Esophagus squamous epithelium (tissue), 5 donors: ENCODE data around the gene SETD2. TPM values are rescaled to one million over a fixed set of nuclear protein-coding genes. Genes with fewer than 3 reads are reported as not detected.
"Not testable (repeated sequence)": the region's sequence is repeated elsewhere in the genome, so short reads cannot be mapped to it uniquely, and the experiment has no call there.

ENCODE experiments used
- DNase-seq: peaks from one replicate; lab custom pipeline; 2025; lab: John Stamatoyannopoulos, UW
- H3K27ac ChIP-seq, 4 donors: fragments of 200-600 bp; sonication (generic); one replicate each; pipeline ENCODE4 v1.5.1; 2016 to 2019; ENCODE audit warnings: mild to moderate bottlenecking in 1 of 4
- H3K27me3 ChIP-seq, 4 donors: fragments of 200-600 bp; sonication (generic); 1 replicate in 3 of 4; 2 replicates in 1 of 4; pipeline versions ENCODE4 v1.5.1 to v1.6.0; 2017 to 2021; ENCODE audit warnings: antibody characterized with exemption in 1 of 4
- H3K36me3 ChIP-seq, 3 donors: fragments of 200-600 bp; sonication (generic); one replicate each; pipeline ENCODE4 v1.5.1; 2016 to 2019
- H3K4me1 ChIP-seq, 3 donors: fragments of 200-600 bp; sonication (generic); one replicate each; pipeline ENCODE4 v1.5.1; 2017 to 2019
- H3K4me3 ChIP-seq, 4 donors: fragments of 200-600 bp; sonication (generic); 1 replicate in 3 of 4; 2 replicates in 1 of 4; pipeline ENCODE4 v1.5.1; 2016 to 2019; ENCODE audit warnings: mild to moderate bottlenecking in 2 of 4, moderate library complexity in 1 of 4
- H3K9me3 ChIP-seq, 3 donors: fragments of 200-600 bp; sonication (generic); one replicate each; pipeline ENCODE4 v1.5.1; 2016 to 2019
- POLR2A ChIP-seq, 4 donors: fragments of 450-650 bp; IDR thresholded peaks; one replicate each; pipeline ENCODE4 v1.6.1; 2017; ENCODE audit warnings: antibody characterized with exemption in 4 of 4, mild to moderate bottlenecking in 4 of 4, moderate library complexity in 3 of 4
- WGBS, 2 donors: methylation state at CpG; one replicate each; pipeline ENCODE4 v1.1.5; 2018; 5-methylcytosine and 5-hydroxymethylcytosine counted together
- intact Hi-C: fragments of 100-400 bp; cut with DNase I; formaldehyde crosslinking; loops from one replicate; pipeline ENCODE4 v1.15.0; 2022
- total RNA-seq, 4 donors: library from RNA; depleted of rRNA; stranded (reverse); fragments of >200 nt; gene quantifications; one replicate each; pipeline ENCODE4 v1.1.0, GENCODE V29; 2016
- TF ChIP-seq, protein P1 (sequence below), 6 experiments: fragments of 450-650 bp in 4 of 6; fragments of 200-600 bp in 2 of 6; sonication (generic) in 2 of 6; IDR thresholded peaks; one replicate each; pipeline ENCODE4 v1.5.1; 2016 to 2019; ENCODE audit warnings: antibody characterized with exemption in 6 of 6, mild to moderate bottlenecking in 4 of 6, moderate library complexity in 4 of 6
- donor health status: DM: yes; HTN: yes; CAD: no.

The SETD2 gene
- total RNA-seq, 4 donors from 2014 or later, result 24.3 to 59.5 (median 30.1) TPM

DNA sequence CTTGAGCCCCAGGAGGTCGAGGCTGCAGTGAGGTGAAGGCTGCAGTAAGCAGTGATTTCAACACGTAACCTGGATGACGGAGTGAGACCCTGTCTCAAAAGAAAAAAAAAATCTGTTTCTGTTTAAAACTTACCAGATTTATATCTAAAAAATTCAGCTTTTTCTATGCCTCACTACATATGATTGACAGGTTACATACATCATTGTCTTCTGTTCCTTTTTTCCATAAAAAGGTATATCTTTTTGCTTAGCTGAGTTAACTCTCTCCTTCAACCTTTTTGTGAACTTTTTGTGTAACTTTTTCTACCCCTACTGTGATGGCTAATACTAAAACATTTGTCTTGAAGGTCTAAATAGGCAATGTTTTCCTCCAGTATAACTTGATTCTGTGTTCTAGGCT, 38.6 kb upstream of the SETD2 start:
- TF ChIP-seq, protein P1, sequence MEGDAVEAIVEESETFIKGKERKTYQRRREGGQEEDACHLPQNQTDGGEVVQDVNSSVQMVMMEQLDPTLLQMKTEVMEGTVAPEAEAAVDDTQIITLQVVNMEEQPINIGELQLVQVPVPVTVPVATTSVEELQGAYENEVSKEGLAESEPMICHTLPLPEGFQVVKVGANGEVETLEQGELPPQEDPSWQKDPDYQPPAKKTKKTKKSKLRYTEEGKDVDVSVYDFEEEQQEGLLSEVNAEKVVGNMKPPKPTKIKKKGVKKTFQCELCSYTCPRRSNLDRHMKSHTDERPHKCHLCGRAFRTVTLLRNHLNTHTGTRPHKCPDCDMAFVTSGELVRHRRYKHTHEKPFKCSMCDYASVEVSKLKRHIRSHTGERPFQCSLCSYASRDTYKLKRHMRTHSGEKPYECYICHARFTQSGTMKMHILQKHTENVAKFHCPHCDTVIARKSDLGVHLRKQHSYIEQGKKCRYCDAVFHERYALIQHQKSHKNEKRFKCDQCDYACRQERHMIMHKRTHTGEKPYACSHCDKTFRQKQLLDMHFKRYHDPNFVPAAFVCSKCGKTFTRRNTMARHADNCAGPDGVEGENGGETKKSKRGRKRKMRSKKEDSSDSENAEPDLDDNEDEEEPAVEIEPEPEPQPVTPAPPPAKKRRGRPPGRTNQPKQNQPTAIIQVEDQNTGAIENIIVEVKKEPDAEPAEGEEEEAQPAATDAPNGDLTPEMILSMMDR (IDR thresholded peaks at IDR 0.05), result no peak
- TF ChIP-seq POLR2A (IDR thresholded peaks at IDR 0.05), result no peak
- DNase-seq, result no peak
- intact Hi-C loops, result no loop called here
- H3K27me3 ChIP-seq, result no peaks in the 10 kb centered on the region
- H3K9me3 ChIP-seq, result no peaks in the 10 kb centered on the region
- H3K4me1 ChIP-seq, result no peaks in the 10 kb centered on the region
- H3K36me3 ChIP-seq, result no peaks in the 10 kb centered on the region
- 91 to 93% methylated on average over 3 of the region's 3 CpGs for WGBS, 2 donors
- H3K27ac ChIP-seq, result no peak overlapping the region
- no peak overlapping the region for H3K4me3 ChIP-seq

GRCh38 chr3:47197287-47197686, 33.4 kb upstream of the SETD2 start:
- Histone ChIP-seq H3K4me1 (no peaks in the 10 kb centered on the region), H3K36me3 (no peaks in the 10 kb centered on the region), H3K27me3 (no peaks in the 10 kb centered on the region), H3K9me3 (no peaks in the 10 kb centered on the region), H3K27ac (no peak overlapping the region), H3K4me3 (no peak overlapping the region)
- 59 to 79% methylated on average over 3 of the region's 3 CpGs for WGBS, 2 donors
- intact Hi-C loops, result no loop called here
- no peak for DNase-seq
- TF ChIP-seq POLR2A (IDR thresholded peaks at IDR 0.05), result no peak
- TF ChIP-seq, protein P1 (IDR thresholded peaks at IDR 0.05), result no peak

- 84 to 93% methylated on average over 2 of the region's 2 CpGs for WGBS, 2 donors
Observed at GRCh38 chr3:47194994-47195393, 31.1 kb upstream of the SETD2 start.

DNA sequence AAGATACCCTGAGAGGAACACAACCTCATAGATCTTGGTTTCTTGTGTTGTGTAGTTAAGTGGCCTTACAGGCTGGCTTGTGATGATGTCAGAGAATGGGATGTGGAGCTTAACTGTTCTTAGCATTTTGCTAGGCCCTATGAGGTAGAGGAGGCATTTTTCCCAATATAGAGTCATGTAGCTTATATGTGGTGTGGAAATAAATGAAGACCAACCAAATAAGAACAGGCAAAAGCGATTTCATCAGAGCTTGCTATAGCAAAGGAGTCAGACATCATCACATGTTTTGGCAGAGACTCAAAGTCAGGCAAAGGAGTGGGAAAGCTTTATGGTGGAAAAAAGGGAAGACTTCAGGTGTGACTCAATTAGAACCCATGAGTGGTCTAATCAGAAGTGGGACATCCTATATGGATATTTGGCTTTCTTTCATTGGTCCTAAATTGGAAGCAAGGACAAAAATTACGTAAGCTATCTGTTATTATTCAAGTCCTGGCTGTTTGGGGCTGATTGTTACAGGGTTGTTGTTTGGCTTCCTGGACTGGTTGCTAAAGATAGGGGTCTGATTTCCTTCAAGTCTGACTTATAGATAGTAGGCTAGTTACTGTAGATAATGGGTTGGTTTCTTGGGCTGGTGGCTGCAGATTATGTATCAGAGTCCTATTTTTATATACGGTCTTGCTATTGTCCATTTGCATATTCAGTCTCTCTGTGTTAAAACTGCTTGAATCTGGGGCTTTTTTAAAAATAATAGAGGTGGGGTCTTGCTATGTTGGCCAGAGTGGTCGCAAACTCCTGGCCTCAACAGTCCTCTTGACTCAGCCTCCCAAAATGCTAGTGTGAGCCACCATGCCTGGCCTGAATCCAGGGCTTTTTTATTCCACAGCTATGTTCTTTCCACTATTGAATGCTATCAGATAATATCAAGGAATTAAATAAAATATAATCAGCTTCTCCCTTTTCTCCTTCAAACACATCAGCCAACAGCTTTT, 30.3 kb upstream of the SETD2 start:
- Histone ChIP-seq H3K4me3 (no peak overlapping the region), H3K4me1 (no peaks in the 10 kb centered on the region), H3K36me3 (no peaks in the 10 kb centered on the region), H3K27ac (no peak overlapping the region), H3K27me3 (no peaks in the 10 kb centered on the region), H3K9me3 (no peaks in the 10 kb centered on the region)
- 79 to 97% methylated on average over 4 of the region's 4 CpGs for WGBS, 2 donors
- no peak for DNase-seq
- intact Hi-C loops, result no loop called here
- no peak for TF ChIP-seq POLR2A (IDR thresholded peaks at IDR 0.05)
- TF ChIP-seq, protein P1 (IDR thresholded peaks at IDR 0.05), result no peak

More at GRCh38 chr3:47194994-47195393, 31.1 kb upstream of the SETD2 start:
- intact Hi-C loops, result no loop called here
- no peak overlapping the region for H3K4me3 ChIP-seq
- TF ChIP-seq, protein P1 (IDR thresholded peaks at IDR 0.05), result no peak
- TF ChIP-seq POLR2A (IDR thresholded peaks at IDR 0.05), result no peak
- DNase-seq, result no peak
- no peaks in the 10 kb centered on the region for H3K9me3 ChIP-seq
- no peaks in the 10 kb centered on the region for H3K27me3 ChIP-seq
- no peaks in the 10 kb centered on the region for H3K4me1 ChIP-seq
- H3K36me3 ChIP-seq, result no peaks in the 10 kb centered on the region
- no peak overlapping the region for H3K27ac ChIP-seq

GRCh38 chr3:47186285-47186684, 22.4 kb upstream of the SETD2 start:
- no peak for TF ChIP-seq POLR2A (IDR thresholded peaks at IDR 0.05)
- TF ChIP-seq, protein P1 (IDR thresholded peaks at IDR 0.05), result no peak
- no peak overlapping the region for H3K27ac ChIP-seq

GRCh38 chr3:47181685-47182084, 17.8 kb upstream of the SETD2 start:
- H3K36me3 ChIP-seq, result peaks cover 0 to 13% (median 0%) of the 10 kb centered on the region in 3 donors
- DNase-seq, H3K4me1 ChIP-seq, H3K27me3 ChIP-seq, H3K27ac ChIP-seq, H3K4me3 ChIP-seq, intact Hi-C loops, H3K9me3 ChIP-seq: not testable (repeated sequence)
- 83 to 93% methylated on average over 4 of the region's 4 CpGs for WGBS, 2 donors

More at GRCh38 chr3:47186285-47186684, 22.4 kb upstream of the SETD2 start:
- intact Hi-C loops, result no loop called here
- no peaks in the 10 kb centered on the region for H3K9me3 ChIP-seq
- no peaks in the 10 kb centered on the region for H3K36me3 ChIP-seq
- H3K4me3 ChIP-seq, result no peak overlapping the region
- no peaks in the 10 kb centered on the region for H3K4me1 ChIP-seq
- 89 to 100% methylated on average over 2 of the region's 2 CpGs for WGBS, 2 donors
- no peaks in the 10 kb centered on the region for H3K27me3 ChIP-seq
- DNase-seq, result no peak

GRCh38 chr3:47180011-47180410, 16.1 kb upstream of the SETD2 start:
- H3K27ac ChIP-seq, DNase-seq, H3K9me3 ChIP-seq, H3K27me3 ChIP-seq, intact Hi-C loops, H3K4me1 ChIP-seq, H3K4me3 ChIP-seq: not testable (repeated sequence)
- H3K36me3 ChIP-seq, result peaks cover 0 to 18% (median 0%) of the 10 kb centered on the region in 3 donors
- 85 to 88% methylated on average over 11 to 12 of the region's 12 CpGs for WGBS, 2 donors
